Ovary (tissue), 3 donors: ENCODE data around the gene UPF2.

Source experiments
- POLR2A ChIP-seq: fragments of 450-650 bp; IDR thresholded peaks from one replicate; pipeline ENCODE4 v1.6.1; 2017; ENCODE audit warnings: antibody characterized with exemption, mild to moderate bottlenecking, moderate library complexity
- TF ChIP-seq, protein P1 (sequence below), 3 donors: fragments of 450-650 bp in 2 of 3; fragments of 200-600 bp in 1 of 3; IDR thresholded peaks; one replicate each; pipeline versions ENCODE4 v1.5.1 to v1.8.0; 2016 to 2022; ENCODE audit warnings: antibody characterized with exemption in 3 of 3, mild to moderate bottlenecking in 1 of 3
- donor health status: DM: no; HTN: no; CAD: no.

DNA sequence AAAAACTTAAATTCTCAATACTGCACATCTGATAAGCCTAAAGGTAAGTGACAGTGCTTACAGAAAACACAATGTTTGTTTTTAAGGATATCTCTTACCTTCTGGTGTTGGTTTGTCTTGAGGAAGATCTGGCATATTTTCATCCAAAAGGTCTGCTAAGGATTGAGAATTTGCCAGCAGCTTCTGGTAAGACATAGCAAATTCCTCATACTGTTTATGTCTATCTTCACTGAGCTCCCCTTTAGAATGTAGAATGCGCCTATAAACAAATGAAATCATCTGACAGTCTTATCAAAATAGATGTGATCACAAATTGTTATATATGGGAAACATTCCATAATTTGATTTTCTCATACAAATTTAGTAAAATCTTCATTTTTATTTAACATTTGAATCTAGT is 28.7 kb downstream of the UPF2 start:
- TF ChIP-seq, protein P1, sequence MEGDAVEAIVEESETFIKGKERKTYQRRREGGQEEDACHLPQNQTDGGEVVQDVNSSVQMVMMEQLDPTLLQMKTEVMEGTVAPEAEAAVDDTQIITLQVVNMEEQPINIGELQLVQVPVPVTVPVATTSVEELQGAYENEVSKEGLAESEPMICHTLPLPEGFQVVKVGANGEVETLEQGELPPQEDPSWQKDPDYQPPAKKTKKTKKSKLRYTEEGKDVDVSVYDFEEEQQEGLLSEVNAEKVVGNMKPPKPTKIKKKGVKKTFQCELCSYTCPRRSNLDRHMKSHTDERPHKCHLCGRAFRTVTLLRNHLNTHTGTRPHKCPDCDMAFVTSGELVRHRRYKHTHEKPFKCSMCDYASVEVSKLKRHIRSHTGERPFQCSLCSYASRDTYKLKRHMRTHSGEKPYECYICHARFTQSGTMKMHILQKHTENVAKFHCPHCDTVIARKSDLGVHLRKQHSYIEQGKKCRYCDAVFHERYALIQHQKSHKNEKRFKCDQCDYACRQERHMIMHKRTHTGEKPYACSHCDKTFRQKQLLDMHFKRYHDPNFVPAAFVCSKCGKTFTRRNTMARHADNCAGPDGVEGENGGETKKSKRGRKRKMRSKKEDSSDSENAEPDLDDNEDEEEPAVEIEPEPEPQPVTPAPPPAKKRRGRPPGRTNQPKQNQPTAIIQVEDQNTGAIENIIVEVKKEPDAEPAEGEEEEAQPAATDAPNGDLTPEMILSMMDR (IDR thresholded peaks at IDR 0.05), result no peak
- no peak for TF ChIP-seq POLR2A
